ENCODE measurements around the gene NPRL2. TPM values are rescaled to one million over a fixed set of nuclear protein-coding genes. Genes with fewer than 3 reads are reported as not detected.

NPRL2 gene
- 12.1 and 13.2 TPM in 2 replicates for total RNA-seq

DNA sequence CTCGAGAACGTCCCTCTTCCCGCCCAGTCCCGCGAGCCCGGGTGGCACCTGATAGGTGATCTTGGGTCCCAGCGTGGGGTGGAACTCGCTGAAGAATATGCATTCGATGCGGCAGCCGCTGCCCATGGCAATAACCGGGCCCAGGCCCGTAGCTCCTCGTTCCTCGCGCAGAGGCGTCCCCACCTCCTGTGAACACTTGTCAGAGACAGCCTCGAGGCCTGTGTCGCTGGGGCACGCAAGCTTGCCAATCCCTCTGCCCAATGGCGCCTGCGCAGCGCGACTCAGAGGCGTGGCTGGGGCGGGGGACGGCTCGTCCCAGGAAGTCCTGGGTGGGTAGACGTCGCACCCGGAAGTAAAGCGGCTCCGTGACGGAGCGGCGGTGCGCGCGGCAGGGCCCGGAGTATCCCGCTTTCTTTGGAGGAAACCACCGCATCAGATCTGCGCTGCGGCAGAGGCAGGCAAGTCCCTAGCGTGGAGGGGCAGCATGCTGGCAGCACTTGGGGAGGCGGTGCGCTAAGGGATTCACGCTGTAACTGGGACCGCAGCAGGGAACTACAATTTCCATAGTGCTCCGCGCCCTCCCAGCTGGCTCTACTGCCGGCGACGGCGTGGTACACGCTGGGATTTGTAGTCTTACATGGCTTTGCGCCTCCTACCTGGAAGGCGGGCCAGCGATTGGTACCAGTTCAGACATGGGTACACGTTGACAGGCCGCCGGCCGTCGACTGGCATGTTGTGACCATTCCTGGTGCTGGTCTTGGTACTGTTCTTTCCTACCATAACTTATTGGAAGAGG, at the start of gene NPRL2, which contains the start of gene CYB561D2:
Gene NPRL2 (minus strand): TSS at position 249 of the 796 bp plus-strand sequence. CDS start 123 bp downstream, at position 126.
Gene CYB561D2 (plus strand): TSS at position 336 of the 796 bp plus-strand sequence. CDS start 572 bp downstream, outside the sequence.

GRCh38 chr3:50358911-50359759, 8.6 kb upstream of the NPRL2 start, which contains the start of gene TMEM115:
TMEM115 (minus strand) TSS chr3:50359521; CDS start chr3:50359063, 458 bp downstream.

GRCh38 chr3:50345586-50346234, 4.9 kb downstream of the NPRL2 start, which contains the start of gene ZMYND10:
ZMYND10 (minus strand) TSS chr3:50345732; CDS start chr3:50345579, 153 bp downstream.

GRCh38 chr3:50340448-50341329, 9.9 kb downstream of the NPRL2 start, which contains the start of gene RASSF1:
RASSF1 (minus strand) TSS chr3:50340836; CDS start chr3:50340805, 31 bp downstream.

GRCh38 chr3:50327943-50328691, 22.5 kb downstream of the NPRL2 start, which contains the start of gene TUSC2:
TUSC2 (minus strand) TSS chr3:50328223; CDS start chr3:50328099, 124 bp downstream.

DNA sequence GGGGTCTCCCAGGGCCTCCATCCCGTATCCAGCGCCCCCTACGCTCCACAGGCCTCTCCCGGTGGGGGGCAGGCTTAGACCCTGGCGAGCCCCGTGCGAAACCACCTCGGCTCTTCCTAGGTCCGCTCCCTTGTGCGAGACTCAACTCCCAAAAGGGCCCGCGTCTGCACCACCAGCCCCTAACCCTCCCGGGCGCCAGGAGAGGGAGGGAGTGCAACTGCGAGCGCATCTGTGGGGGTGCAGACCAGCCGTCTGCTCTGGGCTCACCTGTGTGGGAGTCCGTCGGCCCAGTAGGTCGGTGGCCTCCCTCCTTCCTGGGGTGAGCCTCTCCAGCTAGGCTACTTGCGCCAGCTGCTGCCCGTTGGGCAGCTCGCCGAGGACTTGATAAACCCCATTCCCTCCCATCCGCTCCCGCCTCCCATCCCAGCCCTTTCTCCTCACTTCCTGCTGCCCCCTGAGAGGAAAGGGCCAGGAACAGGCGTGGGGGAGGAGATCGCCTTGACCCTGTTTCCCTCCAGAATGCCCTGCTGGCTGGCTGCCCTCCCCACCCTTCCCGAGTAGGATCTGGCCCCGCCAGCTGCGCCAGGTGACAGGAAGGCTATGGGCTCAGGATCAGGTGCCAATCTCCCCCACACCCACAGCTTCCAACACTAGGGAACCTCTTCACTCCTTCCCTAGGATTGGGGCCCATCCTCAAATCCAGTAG, 28.0 kb downstream of the NPRL2 start, which contains the start of gene HYAL2:
Gene HYAL2 (minus strand): TSS at position 360 of the 706 bp plus-strand sequence. CDS start 2,256 bp downstream, outside the sequence.

DNA sequence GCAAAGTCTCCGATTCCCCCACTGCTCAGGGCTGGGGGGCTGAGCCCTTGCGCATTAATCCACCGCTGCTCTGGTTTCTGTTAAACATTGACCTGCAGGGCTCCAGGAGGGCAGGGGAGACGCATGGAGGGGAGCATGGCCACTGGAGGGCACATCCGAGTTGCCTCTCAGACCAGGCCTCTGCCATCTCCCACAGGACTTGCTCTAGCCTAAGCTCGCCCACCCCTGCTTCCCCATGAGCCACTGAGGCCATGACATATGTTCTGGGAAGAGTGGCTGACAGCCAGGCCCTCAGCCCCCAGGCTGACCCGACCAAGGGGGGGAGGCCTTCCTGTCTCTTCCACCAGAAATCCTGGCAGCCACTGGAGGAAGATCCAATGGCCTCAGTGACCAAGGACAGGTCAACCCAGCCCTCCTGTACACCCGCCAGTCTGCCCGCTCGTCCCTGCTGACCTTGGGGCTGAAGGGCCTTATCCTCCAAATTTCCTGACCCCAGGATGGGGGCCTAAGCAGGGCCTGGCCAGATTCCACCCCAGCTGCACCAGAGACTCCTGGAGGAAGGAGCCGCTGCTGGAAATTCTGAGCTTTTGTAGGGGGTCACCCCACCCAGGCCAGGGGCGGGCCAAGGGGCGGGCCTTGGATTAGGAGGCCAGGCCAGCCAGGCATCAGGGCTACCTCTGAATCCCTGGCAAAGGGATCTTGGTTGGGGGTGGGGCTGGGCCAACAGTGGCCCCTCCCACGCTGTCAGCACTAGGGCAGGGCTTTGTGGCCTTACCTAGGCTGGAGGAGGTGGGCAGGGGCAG, 47.4 kb downstream of the NPRL2 start, which contains the start of gene HYAL1:
Gene HYAL1 (minus strand): TSS at position 562 of the 803 bp plus-strand sequence. CDS start 618 bp downstream, outside the sequence.

DNA sequence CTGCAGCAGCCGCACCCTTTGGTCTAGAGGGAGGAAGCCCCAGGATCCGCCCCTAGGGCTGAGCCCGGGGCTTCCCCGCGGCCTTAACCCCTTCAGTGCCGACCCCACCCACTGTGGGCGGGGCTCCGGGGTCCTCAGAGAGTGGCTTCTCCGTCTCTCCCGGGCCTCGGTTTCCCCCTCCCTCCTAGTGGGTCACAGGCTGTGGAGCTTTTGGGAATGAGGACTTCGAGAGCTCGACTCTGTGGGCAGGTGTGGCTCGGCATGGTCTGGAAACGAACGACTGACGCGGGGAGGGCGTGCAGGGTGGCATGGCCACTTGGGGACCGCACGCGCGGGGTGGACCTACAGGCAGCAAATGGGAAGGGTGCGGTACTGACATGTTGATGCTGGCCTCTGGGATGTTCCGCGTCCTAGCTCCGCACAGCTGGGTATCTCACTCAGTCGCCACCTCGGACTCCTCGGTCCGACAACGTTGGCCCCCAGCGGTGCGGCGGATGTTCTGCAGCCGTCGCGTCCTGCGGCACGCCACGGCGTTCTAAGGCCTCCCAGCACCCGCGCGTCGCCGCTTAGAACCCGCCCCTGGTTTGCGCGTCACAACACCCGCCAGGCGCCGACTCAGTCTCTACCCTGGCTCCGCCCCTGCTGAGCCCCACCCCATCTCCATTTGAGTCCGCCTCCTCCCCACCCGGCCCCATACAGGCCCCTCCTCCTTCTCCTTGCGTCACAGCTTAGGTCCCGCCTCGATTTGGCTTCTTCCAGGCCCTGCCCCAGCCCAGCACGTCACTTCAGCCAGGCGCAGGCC, 51.5 kb downstream of the NPRL2 start, which contains the start of the genes HYAL3 and NAA80:
Gene HYAL3 (minus strand): TSS at position 570 of the 802 bp plus-strand sequence. CDS start 3,803 bp downstream, outside the sequence.
Gene NAA80 (minus strand): TSS at position 570 of the 802 bp plus-strand sequence. CDS start 1,942 bp downstream, outside the sequence.

Other genes starting within 250 kb of the NPRL2 start
- gene SEMA3F, start 195.5 kb downstream of the NPRL2 start, total RNA-seq, result 26.8 and 43.8 TPM in 2 replicates
- gene GNAT1, start 159.2 kb downstream of the NPRL2 start, total RNA-seq, result not detected in 2 replicates
- not detected in 2 replicates for gene SLC38A3, start 145.5 kb downstream of the NPRL2 start, total RNA-seq
- 188 and 248 TPM in 2 replicates for gene GNAI2, start 114.6 kb downstream of the NPRL2 start, total RNA-seq
- gene SEMA3B, start 81.6 kb downstream of the NPRL2 start, total RNA-seq, result 10.6 and 16.0 TPM in 2 replicates
- not detected in 2 replicates for gene LSMEM2, start 71.7 kb downstream of the NPRL2 start, total RNA-seq
- gene IFRD2, start 58.3 kb downstream of the NPRL2 start, total RNA-seq, result 34.2 and 53.7 TPM in 2 replicates
- gene HYAL3, start 51.4 kb downstream of the NPRL2 start, total RNA-seq, result 6.0 and 8.1 TPM in 2 replicates
- gene NAA80, start 51.4 kb downstream of the NPRL2 start, total RNA-seq, result 13.7 and 17.3 TPM in 2 replicates
- gene HYAL1, start 47.2 kb downstream of the NPRL2 start, total RNA-seq, result 4.0 and 5.5 TPM in 2 replicates
- 59.3 and 80.8 TPM in 2 replicates for gene HYAL2, start 28.0 kb downstream of the NPRL2 start, total RNA-seq
- gene TUSC2, start 22.6 kb downstream of the NPRL2 start, total RNA-seq, result 14.5 and 30.7 TPM in 2 replicates
- 41.5 and 43.5 TPM in 2 replicates for gene RASSF1, start 9.9 kb downstream of the NPRL2 start, total RNA-seq
- gene ZMYND10, start 5.0 kb downstream of the NPRL2 start, total RNA-seq, result 0.34 and 1.1 TPM in 2 replicates
- 20.8 and 35.2 TPM in 2 replicates for gene CYB561D2, start 87 bp upstream of the NPRL2 start, total RNA-seq
- gene TMEM115, start 8.7 kb upstream of the NPRL2 start, total RNA-seq, result 69.1 and 93.9 TPM in 2 replicates
- 0.12 TPM in 1 of 2 replicates, not detected in the other for gene CACNA2D2, start 152.9 kb upstream of the NPRL2 start, total RNA-seq
- gene C3orf18, start 217.0 kb upstream of the NPRL2 start, total RNA-seq, result 10.0 and 10.8 TPM in 2 replicates
- gene HEMK1, start 218.7 kb upstream of the NPRL2 start, total RNA-seq, result 7.5 and 14.1 TPM in 2 replicates